ENCODE data around the gene TMEM273.

Gene TMEM273

DNA sequence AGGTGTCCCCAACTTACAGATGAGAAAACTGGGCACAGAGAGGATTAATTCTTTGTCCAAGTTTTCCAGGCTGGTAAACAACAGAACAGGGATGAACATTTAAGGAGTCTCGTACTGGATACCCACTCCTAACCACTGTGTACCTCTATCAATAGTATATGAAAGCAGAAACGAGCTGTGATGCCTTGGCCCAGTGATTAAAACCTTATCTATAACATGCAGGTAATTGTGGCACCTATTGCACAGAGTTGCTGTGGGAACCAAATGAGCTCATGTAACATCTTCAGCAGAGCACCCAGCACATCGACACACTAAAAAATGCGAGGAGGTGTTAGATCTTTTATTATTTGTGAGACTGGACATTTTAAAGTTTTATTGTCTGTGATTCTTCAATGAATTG lies 1.6 kb downstream of the TMEM273 start:
- TF ChIP-seq TOX (CRISPR knock-in tag; IDR thresholded peaks at IDR 0.05; ENCODE audit: borderline replicate concordance) (no peak), ZNF565 (CRISPR knock-in tag; conservative IDR thresholded peaks at IDR 0.05; ENCODE audit: low read depth) (no peak), BACH2 (CRISPR knock-in tag; IDR thresholded peaks at IDR 0.05; ENCODE audit: borderline replicate concordance) (no peak), ZC3H10 (CRISPR knock-in tag; IDR thresholded peaks at IDR 0.05) (no peak), RARB (CRISPR knock-in tag; IDR thresholded peaks at IDR 0.05) (no peak), ZFP30 (CRISPR knock-in tag; IDR thresholded peaks at IDR 0.05) (no peak), CSDC2 (CRISPR knock-in tag; IDR thresholded peaks at IDR 0.05) (no peak), SNAI2 (CRISPR knock-in tag; IDR thresholded peaks at IDR 0.05) (no peak), GLIS3 (CRISPR knock-in tag; IDR thresholded peaks at IDR 0.05) (no peak)
- TF ChIP-seq, protein P1, sequence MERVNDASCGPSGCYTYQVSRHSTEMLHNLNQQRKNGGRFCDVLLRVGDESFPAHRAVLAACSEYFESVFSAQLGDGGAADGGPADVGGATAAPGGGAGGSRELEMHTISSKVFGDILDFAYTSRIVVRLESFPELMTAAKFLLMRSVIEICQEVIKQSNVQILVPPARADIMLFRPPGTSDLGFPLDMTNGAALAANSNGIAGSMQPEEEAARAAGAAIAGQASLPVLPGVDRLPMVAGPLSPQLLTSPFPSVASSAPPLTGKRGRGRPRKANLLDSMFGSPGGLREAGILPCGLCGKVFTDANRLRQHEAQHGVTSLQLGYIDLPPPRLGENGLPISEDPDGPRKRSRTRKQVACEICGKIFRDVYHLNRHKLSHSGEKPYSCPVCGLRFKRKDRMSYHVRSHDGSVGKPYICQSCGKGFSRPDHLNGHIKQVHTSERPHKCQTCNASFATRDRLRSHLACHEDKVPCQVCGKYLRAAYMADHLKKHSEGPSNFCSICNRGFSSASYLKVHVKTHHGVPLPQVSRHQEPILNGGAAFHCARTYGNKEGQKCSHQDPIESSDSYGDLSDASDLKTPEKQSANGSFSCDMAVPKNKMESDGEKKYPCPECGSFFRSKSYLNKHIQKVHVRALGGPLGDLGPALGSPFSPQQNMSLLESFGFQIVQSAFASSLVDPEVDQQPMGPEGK (CRISPR knock-in tag; IDR thresholded peaks at IDR 0.05; ENCODE audit: borderline replicate concordance), result no peak
- TF ChIP-seq, protein P2, sequence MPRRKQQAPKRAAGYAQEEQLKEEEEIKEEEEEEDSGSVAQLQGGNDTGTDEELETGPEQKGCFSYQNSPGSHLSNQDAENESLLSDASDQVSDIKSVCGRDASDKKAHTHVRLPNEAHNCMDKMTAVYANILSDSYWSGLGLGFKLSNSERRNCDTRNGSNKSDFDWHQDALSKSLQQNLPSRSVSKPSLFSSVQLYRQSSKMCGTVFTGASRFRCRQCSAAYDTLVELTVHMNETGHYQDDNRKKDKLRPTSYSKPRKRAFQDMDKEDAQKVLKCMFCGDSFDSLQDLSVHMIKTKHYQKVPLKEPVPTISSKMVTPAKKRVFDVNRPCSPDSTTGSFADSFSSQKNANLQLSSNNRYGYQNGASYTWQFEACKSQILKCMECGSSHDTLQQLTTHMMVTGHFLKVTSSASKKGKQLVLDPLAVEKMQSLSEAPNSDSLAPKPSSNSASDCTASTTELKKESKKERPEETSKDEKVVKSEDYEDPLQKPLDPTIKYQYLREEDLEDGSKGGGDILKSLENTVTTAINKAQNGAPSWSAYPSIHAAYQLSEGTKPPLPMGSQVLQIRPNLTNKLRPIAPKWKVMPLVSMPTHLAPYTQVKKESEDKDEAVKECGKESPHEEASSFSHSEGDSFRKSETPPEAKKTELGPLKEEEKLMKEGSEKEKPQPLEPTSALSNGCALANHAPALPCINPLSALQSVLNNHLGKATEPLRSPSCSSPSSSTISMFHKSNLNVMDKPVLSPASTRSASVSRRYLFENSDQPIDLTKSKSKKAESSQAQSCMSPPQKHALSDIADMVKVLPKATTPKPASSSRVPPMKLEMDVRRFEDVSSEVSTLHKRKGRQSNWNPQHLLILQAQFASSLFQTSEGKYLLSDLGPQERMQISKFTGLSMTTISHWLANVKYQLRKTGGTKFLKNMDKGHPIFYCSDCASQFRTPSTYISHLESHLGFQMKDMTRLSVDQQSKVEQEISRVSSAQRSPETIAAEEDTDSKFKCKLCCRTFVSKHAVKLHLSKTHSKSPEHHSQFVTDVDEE (CRISPR knock-in tag; IDR thresholded peaks at IDR 0.05), result no peak
- no peak for ATAC-seq

DNA sequence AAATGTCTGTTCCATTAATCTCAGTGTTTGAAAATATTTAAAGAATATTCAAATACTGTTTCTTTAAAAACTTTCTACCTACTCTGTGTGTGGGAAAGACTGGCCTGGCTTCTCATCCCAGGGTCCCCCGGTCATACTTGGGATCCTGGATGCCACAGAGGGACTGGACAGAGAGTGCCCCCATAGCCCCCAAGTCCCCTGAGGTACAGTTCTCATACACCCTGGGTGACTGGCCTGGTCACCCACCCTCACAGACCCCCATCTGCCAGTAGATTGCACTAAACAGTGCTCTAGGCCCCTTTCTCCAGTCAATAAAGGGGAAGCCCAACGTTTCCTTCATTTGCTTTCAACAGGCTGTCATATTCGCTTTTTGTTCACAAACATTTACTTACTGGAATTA lies 3.0 kb downstream of the TMEM273 start:
- TF ChIP-seq ZNF565 (CRISPR knock-in tag; conservative IDR thresholded peaks at IDR 0.05; ENCODE audit: low read depth), result no peak
- no peak for ATAC-seq

DNA sequence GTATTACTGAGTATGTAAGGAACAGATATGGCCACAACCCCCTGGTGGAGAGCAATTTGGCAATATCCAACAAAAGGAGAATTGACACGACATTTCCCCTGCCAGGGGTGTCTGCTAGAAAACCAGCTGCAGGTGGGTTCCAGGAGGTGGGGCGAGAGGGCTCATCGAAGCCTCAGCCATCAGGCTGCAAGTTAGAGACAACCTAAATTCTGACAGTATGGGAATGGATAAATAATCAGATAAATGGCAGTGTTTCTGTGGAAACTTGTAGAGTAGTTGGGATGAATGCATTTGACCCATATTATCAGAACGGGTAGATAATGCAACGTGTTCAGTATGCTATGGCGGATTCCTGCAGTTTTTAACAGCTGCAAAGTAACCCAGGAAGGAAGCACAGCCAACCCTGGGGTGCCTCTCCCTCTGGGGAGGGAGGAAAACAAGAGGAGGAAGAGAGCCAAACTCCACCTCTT lies 3.5 kb downstream of the TMEM273 start:
- no peak for TF ChIP-seq RARB (CRISPR knock-in tag; IDR thresholded peaks at IDR 0.05)
- no peak for TF ChIP-seq BACH2 (CRISPR knock-in tag; IDR thresholded peaks at IDR 0.05; ENCODE audit: borderline replicate concordance)

DNA sequence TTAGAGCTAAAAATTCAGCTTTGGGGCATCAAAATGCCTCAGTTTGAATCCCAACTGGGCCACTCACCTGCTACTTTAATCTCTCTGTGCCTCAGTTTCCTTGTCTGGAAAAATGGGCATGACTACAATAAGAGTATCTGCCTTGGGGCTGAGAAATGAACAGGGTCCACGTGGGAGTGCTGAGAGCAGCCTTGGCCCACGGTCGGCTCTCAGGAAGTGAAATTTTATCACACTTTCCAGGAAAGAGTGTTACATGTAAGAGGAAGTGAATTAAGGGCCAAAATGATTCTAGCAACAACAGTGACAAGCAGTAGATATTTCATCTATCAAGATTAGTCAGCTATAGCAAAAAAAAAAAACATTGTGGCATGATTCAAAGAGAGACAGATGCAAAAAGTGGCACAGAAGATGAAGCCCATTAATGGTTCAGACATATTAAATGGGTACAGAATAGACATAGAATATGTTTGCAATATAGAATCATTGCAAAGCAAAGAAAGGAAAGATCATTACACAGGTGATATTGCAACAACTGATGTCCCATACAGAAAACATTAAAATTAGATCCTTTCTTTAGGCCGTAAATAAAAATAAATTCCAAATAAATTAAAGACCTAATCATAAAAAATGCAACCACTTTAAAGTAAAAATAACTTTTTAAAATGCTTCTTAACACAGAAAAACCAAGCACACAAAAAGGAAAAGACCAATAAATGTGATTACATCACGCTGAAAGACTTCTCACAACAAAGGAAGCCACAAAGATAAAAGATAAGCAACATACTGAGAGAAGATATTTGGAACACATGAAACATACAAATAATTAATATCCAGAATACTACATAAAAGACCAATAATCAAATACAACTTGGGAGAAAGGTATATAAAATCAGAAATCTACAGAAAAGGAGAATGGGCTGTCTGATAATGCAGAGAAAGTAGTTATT lies 4.3 kb downstream of the TMEM273 start:
- ATAC-seq, result no peak
- no peak for TF ChIP-seq ESRRG (CRISPR knock-in tag; IDR thresholded peaks at IDR 0.05)
- TF ChIP-seq ARNTL (CRISPR knock-in tag; IDR thresholded peaks at IDR 0.05; ENCODE audit: borderline replicate concordance, low read depth), result no peak
- no peak for TF ChIP-seq TOX (CRISPR knock-in tag; IDR thresholded peaks at IDR 0.05; ENCODE audit: borderline replicate concordance)
- no peak for TF ChIP-seq TCF4 (CRISPR knock-in tag; IDR thresholded peaks at IDR 0.05; ENCODE audit: borderline replicate concordance)
- TF ChIP-seq SNAI2 (CRISPR knock-in tag; IDR thresholded peaks at IDR 0.05), result no peak
- TF ChIP-seq ZFP30 (CRISPR knock-in tag; IDR thresholded peaks at IDR 0.05), result no peak
- TF ChIP-seq, protein P2 (CRISPR knock-in tag; IDR thresholded peaks at IDR 0.05), result no peak
- no peak for TF ChIP-seq ZNF565 (CRISPR knock-in tag; conservative IDR thresholded peaks at IDR 0.05; ENCODE audit: low read depth)
- TF ChIP-seq ZC3H10 (CRISPR knock-in tag; IDR thresholded peaks at IDR 0.05), result no peak
- TF ChIP-seq BACH2 (CRISPR knock-in tag; IDR thresholded peaks at IDR 0.05; ENCODE audit: borderline replicate concordance), result no peak
- TF ChIP-seq ZNF8 (CRISPR knock-in tag; IDR thresholded peaks at IDR 0.05), result no peak
- no peak for TF ChIP-seq GLIS3 (CRISPR knock-in tag; IDR thresholded peaks at IDR 0.05)

More for the DNA sequence above, 3.5 kb downstream of the TMEM273 start:
- ATAC-seq, result no peak

DNA sequence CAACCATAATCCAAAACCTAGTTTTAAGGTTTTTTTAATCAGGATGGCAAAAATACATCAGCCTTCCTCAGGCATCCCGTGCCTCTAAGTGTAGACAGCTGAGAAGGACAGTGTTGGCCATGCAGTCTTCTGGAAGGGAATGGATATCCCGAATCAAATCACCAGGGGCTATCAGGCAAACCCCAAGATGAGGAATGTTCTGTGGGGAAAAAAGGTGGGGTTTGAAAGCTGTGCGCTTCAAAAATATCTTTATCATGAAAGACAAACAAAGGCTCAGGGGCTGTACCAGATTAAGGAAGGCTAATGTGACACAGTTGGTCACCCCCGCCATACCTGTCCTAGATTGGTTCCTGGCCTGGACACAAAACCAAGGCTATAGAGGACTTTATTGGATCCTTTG lies 5.4 kb downstream of the TMEM273 start:
- TF ChIP-seq ZNF70 (CRISPR knock-in tag; IDR thresholded peaks at IDR 0.05), result no peak
- ATAC-seq, result no peak

All from SK-N-SH treated with all-trans-retinoic acid at 6 μM for 48 hours (cell line).